Measurements from ENCODE around the gene ZSCAN10.

Gene ZSCAN10

GRCh38 chr16:3123986-3124886 is 25.1 kb upstream of the ZSCAN10 start:
- TF ChIP-seq TAF1 (IDR thresholded peaks at IDR 0.05; ENCODE audit: low read depth): no peak; the same call in 1 of the 2 replicates
- TF ChIP-seq ZBTB7A (IDR thresholded peaks at IDR 0.05; ENCODE audit: low read depth): no peak; the same call in 1 of the 2 replicates
- TF ChIP-seq TCF12 (IDR thresholded peaks at IDR 0.05; ENCODE audit: low read depth): no peak
- TF ChIP-seq YY1 (IDR thresholded peaks at IDR 0.05; ENCODE audit: low read depth): peak; percentile 84
- TF ChIP-seq FOXM1 (IDR thresholded peaks at IDR 0.05; ENCODE audit: borderline replicate concordance, low read depth): peak; percentile 36; the same call in 1 of the 2 replicates
- no peak for TF ChIP-seq EGR1 (IDR thresholded peaks at IDR 0.05)
- TF ChIP-seq NFIC (IDR thresholded peaks at IDR 0.05): peak; percentile 32; the same call in 1 of the 2 replicates
- no peak for TF ChIP-seq EP300 (IDR thresholded peaks at IDR 0.05; ENCODE audit: borderline replicate concordance)
- TF ChIP-seq USF1 (IDR thresholded peaks at IDR 0.05): no peak; the same call in 1 of the 2 replicates
- no peak for TF ChIP-seq REST (IDR thresholded peaks at IDR 0.05; ENCODE audit: low read depth)
- peak; percentile 20; the same call in 1 of the 2 replicates for TF ChIP-seq TEAD4 (IDR thresholded peaks at IDR 0.05)
- TF ChIP-seq RAD21 (IDR thresholded peaks at IDR 0.05; ENCODE audit: low read depth): peak; percentile 22; the same call in 1 of the 2 replicates
- TF ChIP-seq CREB1 (IDR thresholded peaks at IDR 0.05; ENCODE audit: low read depth): no peak
- peak; percentile 36; the same call in 1 of the 2 replicates for TF ChIP-seq MAX (IDR thresholded peaks at IDR 0.05)
- no peak; the same call in 1 of the 2 replicates for TF ChIP-seq CEBPB (IDR thresholded peaks at IDR 0.05)

GRCh38 chr16:3122926-3123570 is 24.0 kb upstream of the ZSCAN10 start:
- TF ChIP-seq TAF1 (IDR thresholded peaks at IDR 0.05; ENCODE audit: low read depth) (no peak), ZBTB7A (IDR thresholded peaks at IDR 0.05; ENCODE audit: low read depth) (no peak), RAD21 (IDR thresholded peaks at IDR 0.05; ENCODE audit: low read depth) (no peak), CREB1 (IDR thresholded peaks at IDR 0.05; ENCODE audit: low read depth) (no peak), USF1 (IDR thresholded peaks at IDR 0.05) (no peak), NFIC (IDR thresholded peaks at IDR 0.05) (no peak), REST (IDR thresholded peaks at IDR 0.05; ENCODE audit: low read depth) (no peak), TEAD4 (IDR thresholded peaks at IDR 0.05) (no peak), MAX (IDR thresholded peaks at IDR 0.05) (no peak), EP300 (IDR thresholded peaks at IDR 0.05; ENCODE audit: borderline replicate concordance) (no peak), TCF12 (IDR thresholded peaks at IDR 0.05; ENCODE audit: low read depth) (no peak), FOXM1 (IDR thresholded peaks at IDR 0.05; ENCODE audit: borderline replicate concordance, low read depth) (no peak), YY1 (IDR thresholded peaks at IDR 0.05; ENCODE audit: low read depth) (no peak), CEBPB (IDR thresholded peaks at IDR 0.05) (no peak), EGR1 (IDR thresholded peaks at IDR 0.05) (no peak)

- no peak for TF ChIP-seq CREB1 (IDR thresholded peaks at IDR 0.05; ENCODE audit: low read depth)
- no peak for TF ChIP-seq REST (IDR thresholded peaks at IDR 0.05; ENCODE audit: low read depth)
- TF ChIP-seq TEAD4 (IDR thresholded peaks at IDR 0.05): no peak
- no peak for TF ChIP-seq EGR1 (IDR thresholded peaks at IDR 0.05)
- no peak for TF ChIP-seq YY1 (IDR thresholded peaks at IDR 0.05; ENCODE audit: low read depth)
- TF ChIP-seq CEBPB (IDR thresholded peaks at IDR 0.05): no peak
- no peak for TF ChIP-seq MAX (IDR thresholded peaks at IDR 0.05)
- TF ChIP-seq USF1 (IDR thresholded peaks at IDR 0.05): no peak
- no peak for TF ChIP-seq TAF1 (IDR thresholded peaks at IDR 0.05; ENCODE audit: low read depth)
- no peak for TF ChIP-seq EP300 (IDR thresholded peaks at IDR 0.05; ENCODE audit: borderline replicate concordance)
- TF ChIP-seq FOXM1 (IDR thresholded peaks at IDR 0.05; ENCODE audit: borderline replicate concordance, low read depth): no peak
Measured at GRCh38 chr16:3121851-3122467, 22.9 kb upstream of the ZSCAN10 start.
